Skeletal muscle cell (primary cell): ENCODE results near the gene CCDC57.

Experiments
- DNase-seq: peaks from one replicate; pipeline ENCODE4 v3.0.0-alpha.2; 2010; ENCODE audit warnings: low read depth
- H3K4me3 ChIP-seq: 2 replicates; pipeline ENCODE4 v1.5.1; 2011; ENCODE audit warnings: low read depth, mild to moderate bottlenecking, control low read depth, low read length, moderate library complexity

Gene CCDC57

GRCh38 chr17:82116246-82116645 is 96.4 kb downstream of the CCDC57 start:
- H3K4me3 ChIP-seq: no peak overlapping the region
- no peak for DNase-seq

GRCh38 chr17:82114872-82115271 is 97.8 kb downstream of the CCDC57 start:
- no peak for DNase-seq
- no peak overlapping the region for H3K4me3 ChIP-seq

- H3K4me3 ChIP-seq: no peak overlapping the region
- no peak for DNase-seq
Observed at GRCh38 chr17:82114447-82114846, 98.2 kb downstream of the CCDC57 start.

- no peak for DNase-seq
- no peak overlapping the region for H3K4me3 ChIP-seq
Observed at GRCh38 chr17:82113941-82114340, 98.7 kb downstream of the CCDC57 start.

GRCh38 chr17:82113422-82113821 is 99.2 kb downstream of the CCDC57 start:
- no peak for DNase-seq
- H3K4me3 ChIP-seq: no peak overlapping the region

GRCh38 chr17:82112914-82113311 is 99.7 kb downstream of the CCDC57 start:
- H3K4me3 ChIP-seq: no peak overlapping the region
- DNase-seq: no peak

GRCh38 chr17:82112181-82112913 is 100.3 kb downstream of the CCDC57 start:
- no peak overlapping the region for H3K4me3 ChIP-seq
- DNase-seq: no peak

GRCh38 chr17:82110298-82110697 is 102.3 kb downstream of the CCDC57 start:
- H3K4me3 ChIP-seq: no peak overlapping the region
- DNase-seq: no peak

GRCh38 chr17:82108961-82109475 is 103.6 kb downstream of the CCDC57 start:
- no peak for DNase-seq
- no peak overlapping the region for H3K4me3 ChIP-seq

- H3K4me3 ChIP-seq: no peak overlapping the region
- DNase-seq: no peak
Observed at GRCh38 chr17:82108496-82108945, 104.1 kb downstream of the CCDC57 start.

- DNase-seq: no peak
Observed at GRCh38 chr17:82108038-82108437, 104.6 kb downstream of the CCDC57 start.

GRCh38 chr17:82107341-82107860 is 105.2 kb downstream of the CCDC57 start:
- DNase-seq: no peak
- no peak overlapping the region for H3K4me3 ChIP-seq

More at GRCh38 chr17:82108038-82108437, 104.6 kb downstream of the CCDC57 start:
- H3K4me3 ChIP-seq: no peak overlapping the region

- no peak for DNase-seq
- H3K4me3 ChIP-seq: no peak overlapping the region
Observed at GRCh38 chr17:82106688-82107305, 105.8 kb downstream of the CCDC57 start.

- H3K4me3 ChIP-seq: no peak overlapping the region
- no peak for DNase-seq
Observed at GRCh38 chr17:82105882-82106687, 106.6 kb downstream of the CCDC57 start.

GRCh38 chr17:82105417-82105881 is 107.2 kb downstream of the CCDC57 start:
- no peak for DNase-seq
- no peak overlapping the region for H3K4me3 ChIP-seq

- no peak overlapping the region for H3K4me3 ChIP-seq
- DNase-seq: no peak
Observed at GRCh38 chr17:82104797-82105416, 107.7 kb downstream of the CCDC57 start.

- no peak for DNase-seq
- no peak overlapping the region for H3K4me3 ChIP-seq
Observed at GRCh38 chr17:82103553-82104451, 108.8 kb downstream of the CCDC57 start.
